ENCODE data around the gene SMIM32.

The SMIM32 gene

GRCh38 chr5:136209346-136209910, 16.5 kb upstream of the SMIM32 start:
- no peak overlapping the region for H3K4me3 ChIP-seq (ENCODE audit: low read length)
- DNase-seq (ENCODE audit: low read depth, low spot score) = no peak

- no peak for DNase-seq (ENCODE audit: low read depth, low spot score)
- H3K4me3 ChIP-seq (ENCODE audit: low read length) = no peak overlapping the region
These were observed 16.0 kb upstream of the SMIM32 start for GRCh38 chr5:136208916-136209315.

DNA sequence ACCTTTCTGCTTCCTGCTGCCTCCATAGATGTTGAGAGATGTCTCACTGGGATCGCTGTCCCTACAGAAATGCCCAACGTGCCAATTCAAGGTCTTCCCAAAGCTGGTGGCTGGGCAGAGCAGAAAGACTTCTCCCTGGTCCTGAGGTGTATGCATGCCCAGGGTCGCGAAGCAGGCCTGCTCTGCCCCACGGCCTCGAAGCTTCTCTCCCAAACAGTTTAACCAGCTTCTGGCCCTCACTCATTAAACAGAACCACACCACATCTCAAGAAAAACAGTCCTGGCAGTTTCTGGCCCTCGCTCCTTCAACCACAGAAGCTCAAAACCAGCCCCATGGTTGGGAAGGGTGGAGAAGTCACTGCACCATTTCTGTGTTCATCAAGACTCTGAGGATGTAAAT, 14.7 kb upstream of the SMIM32 start:
- DNase-seq (ENCODE audit: low read depth, low spot score) = no peak
- no peak overlapping the region for H3K4me3 ChIP-seq (ENCODE audit: low read length)

- no peak for DNase-seq (ENCODE audit: low read depth, low spot score)
- H3K4me3 ChIP-seq (ENCODE audit: low read length) = no peak overlapping the region
These were observed 13.4 kb upstream of the SMIM32 start for GRCh38 chr5:136206361-136206760.

- no peak overlapping the region for H3K4me3 ChIP-seq (ENCODE audit: low read length)
- DNase-seq (ENCODE audit: low read depth, low spot score) = no peak
These were observed 13.0 kb upstream of the SMIM32 start for GRCh38 chr5:136205941-136206340.

DNA sequence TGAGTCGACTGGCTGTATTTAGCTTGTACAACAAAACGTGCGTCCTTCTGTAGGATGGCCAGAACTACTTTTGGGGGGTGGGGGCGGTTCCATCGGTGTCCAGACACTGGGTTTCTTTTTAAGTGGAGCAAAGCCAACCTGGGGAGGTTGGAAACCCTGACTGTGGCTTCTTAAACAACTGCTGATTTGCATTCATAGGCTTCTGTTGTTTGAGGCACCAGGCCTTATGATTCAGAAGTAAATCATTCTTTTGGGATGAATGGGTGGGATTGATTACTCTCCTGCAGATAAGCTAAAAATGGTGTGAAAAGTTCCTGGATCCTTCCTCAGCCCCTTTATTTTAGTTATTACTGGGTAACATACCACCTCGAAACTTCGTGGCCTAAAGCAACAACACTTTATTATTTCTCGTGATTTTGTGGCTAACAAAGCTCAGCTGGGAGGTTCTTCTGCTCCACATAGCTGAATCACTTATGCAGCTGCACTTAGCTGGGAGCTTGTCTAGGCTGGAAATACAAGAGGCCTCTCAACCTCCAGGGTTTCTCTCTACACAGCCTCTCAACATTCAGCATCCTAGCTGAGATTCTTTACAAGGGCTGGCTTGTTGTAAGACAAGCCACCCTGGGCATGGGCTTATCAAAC, 12.2 kb upstream of the SMIM32 start:
- no peak overlapping the region for H3K4me3 ChIP-seq (ENCODE audit: low read length)

DNA sequence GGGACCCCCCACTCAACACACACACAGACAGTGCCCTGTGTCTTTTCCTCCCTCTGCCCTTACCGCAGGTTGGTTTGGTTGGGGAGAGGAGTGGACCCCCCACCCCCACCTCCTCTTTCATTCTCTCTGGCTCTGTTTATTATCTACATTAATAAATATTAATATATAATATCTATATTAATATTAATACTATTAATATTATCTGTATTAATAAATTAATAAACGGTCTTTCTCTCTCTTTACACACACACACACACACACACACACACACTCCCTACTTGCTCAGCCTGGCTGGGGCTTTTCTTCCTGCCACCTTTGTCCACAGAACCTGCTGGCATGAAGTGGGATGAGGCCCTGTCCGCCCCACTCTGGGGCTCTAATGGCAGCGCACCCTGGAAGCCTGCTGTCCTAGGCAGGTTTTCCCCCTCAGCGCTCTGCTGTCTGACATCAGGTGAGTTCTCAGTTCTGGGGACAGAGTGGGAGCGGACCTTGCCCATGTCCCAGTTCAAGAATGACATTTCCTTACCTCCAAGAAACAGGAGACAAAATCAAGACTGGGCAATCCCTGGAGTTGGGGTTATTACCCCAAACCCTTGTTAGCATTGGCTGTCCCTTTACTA, 10.5 kb upstream of the SMIM32 start:
- H3K4me3 ChIP-seq (ENCODE audit: low read length) = no peak overlapping the region
- no peak for DNase-seq (ENCODE audit: low read depth, low spot score)

More for the DNA sequence above, 12.2 kb upstream of the SMIM32 start:
- no peak for DNase-seq (ENCODE audit: low read depth, low spot score)

- DNase-seq (ENCODE audit: low read depth, low spot score) = no peak
- H3K4me3 ChIP-seq (ENCODE audit: low read length) = no peak overlapping the region
These were observed 9.7 kb upstream of the SMIM32 start for GRCh38 chr5:136202469-136203205.

DNA sequence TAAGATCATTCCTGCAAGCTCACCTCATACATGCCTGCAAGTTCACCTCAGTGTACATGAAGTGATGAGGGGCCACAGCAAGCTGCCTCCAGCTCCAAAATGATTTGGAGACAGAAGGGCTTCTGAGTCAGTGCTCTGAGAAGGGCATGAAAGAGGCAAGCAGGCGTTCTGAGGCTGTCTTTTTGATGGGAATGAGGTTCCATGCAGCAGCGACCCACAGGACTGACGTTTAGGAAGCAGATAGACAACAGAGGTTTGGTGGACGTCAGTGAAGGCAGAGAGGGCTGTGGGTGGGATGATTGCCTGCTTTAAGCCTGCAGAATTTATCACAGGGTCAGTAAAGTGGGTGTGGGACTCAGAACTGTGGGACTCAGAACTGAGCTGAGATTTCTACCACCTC, 8.9 kb upstream of the SMIM32 start:
- no peak overlapping the region for H3K4me3 ChIP-seq (ENCODE audit: low read length)
- no peak for DNase-seq (ENCODE audit: low read depth, low spot score)

DNA sequence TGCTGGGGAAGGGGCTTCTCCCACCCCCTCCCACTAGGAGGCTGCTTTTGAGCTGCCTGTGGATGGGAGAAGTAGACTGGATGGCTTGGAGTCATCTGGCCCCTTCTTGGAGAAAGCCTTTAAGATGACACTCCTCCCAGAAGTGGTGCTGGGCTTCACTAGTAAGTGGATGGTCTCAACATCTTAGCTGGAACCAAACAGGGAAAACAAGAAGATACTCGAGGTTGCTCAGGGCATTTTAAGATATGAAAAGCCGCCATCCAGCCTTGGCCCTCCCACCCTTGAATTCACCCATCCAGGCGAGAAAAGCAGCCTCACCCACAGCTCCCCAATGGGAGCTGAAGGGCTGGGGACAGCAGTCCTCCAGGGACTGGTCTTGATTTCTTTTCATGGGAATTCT, 7.8 kb upstream of the SMIM32 start:
- DNase-seq (ENCODE audit: low read depth, low spot score) = no peak
- H3K4me3 ChIP-seq (ENCODE audit: low read length) = no peak overlapping the region

DNA sequence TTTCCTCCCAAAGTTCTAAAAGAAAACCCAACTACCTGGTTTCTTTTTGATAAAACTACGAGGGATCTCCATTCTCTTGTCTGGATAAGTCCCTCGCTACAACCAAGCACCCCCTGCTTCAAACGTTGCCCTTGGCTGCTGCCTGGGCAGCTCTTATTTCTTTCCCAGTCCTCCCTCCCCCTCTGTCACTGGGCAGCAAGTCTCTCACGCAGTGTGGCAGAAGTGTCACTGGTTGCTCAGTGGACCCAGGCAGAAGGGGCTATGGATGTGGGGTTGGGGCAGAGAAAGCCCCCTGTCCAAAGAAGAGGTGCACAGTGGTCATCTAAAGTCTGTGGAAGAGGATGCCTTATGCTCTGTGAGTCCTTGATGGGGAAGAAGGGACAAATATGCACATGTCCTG, 7.2 kb upstream of the SMIM32 start:
- no peak overlapping the region for H3K4me3 ChIP-seq (ENCODE audit: low read length)

GRCh38 chr5:136199408-136199807, 6.4 kb upstream of the SMIM32 start:
- no peak for DNase-seq (ENCODE audit: low read depth, low spot score)

More for the DNA sequence above, 7.2 kb upstream of the SMIM32 start:
- no peak for DNase-seq (ENCODE audit: low read depth, low spot score)

DNA sequence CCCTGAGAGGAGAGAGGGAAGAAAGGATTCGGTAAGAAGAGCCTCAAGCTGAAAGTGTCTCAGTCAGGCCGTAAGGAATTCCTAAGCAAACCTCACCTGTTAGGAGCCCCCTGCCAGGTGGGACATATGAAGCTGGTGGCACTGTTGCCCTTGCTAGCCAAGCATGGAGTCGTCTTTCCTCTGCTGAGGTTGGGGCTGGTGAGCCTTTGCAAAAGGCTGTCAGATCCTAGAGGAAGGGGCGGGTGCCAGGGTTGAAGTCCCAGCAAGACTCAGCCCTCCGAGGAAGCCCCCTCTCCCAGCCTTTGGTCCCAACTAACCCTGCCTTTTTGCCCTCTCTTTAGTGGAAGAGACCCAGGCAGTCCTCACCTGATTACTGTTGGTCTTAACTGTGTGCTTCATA, 5.5 kb upstream of the SMIM32 start:
- H3K4me3 ChIP-seq (ENCODE audit: low read length) = no peak overlapping the region
- DNase-seq (ENCODE audit: low read depth, low spot score) = no peak

More at GRCh38 chr5:136199408-136199807, 6.4 kb upstream of the SMIM32 start:
- H3K4me3 ChIP-seq (ENCODE audit: low read length) = no peak overlapping the region

GRCh38 chr5:136197462-136198142, 4.6 kb upstream of the SMIM32 start:
- DNase-seq (ENCODE audit: low read depth, low spot score) = no peak

DNA sequence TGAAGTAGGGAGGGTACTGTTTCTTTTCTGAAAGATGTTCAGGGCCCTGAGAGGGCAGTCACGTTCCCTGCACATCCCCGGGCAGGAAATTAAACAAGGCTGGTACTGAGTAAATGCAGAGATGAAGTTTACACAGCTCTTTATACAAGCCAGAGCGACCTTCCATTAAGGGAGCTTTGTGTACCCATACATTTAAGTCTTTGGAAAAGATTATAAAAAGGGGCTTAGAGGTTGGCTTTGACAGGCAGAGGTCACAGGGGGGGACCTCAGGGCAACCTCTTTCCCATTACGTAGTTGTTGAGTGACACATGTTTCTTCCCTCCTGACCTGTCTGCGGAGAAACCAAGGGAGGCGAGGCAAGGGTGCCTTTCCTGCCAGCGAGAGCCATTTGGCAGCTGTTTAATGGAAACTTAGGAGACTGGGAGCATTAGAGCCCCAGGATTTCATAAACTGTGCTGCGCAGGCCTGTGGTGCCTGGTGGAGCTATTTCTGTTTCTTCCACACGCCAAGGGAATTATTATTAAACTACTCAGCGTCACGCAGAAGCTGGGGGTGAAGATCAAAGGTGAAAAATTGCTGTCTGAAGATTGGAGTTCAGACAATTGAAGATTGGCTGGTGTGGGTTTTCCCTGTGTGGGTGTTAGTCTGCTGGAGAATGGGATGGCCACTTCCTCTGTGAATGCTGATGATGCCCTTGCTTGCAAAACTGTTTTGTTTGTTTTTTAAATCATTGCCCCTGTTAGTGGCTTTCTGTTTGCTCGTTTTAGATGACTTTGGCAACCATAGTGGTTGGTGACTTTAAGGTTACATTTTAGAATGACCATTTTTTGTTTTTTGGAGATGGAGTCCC, 3.2 kb upstream of the SMIM32 start:
- DNase-seq (ENCODE audit: low read depth, low spot score) = no peak
- H3K4me3 ChIP-seq (ENCODE audit: low read length) = no peak overlapping the region

More at GRCh38 chr5:136197462-136198142, 4.6 kb upstream of the SMIM32 start:
- no peak overlapping the region for H3K4me3 ChIP-seq (ENCODE audit: low read length)

DNA sequence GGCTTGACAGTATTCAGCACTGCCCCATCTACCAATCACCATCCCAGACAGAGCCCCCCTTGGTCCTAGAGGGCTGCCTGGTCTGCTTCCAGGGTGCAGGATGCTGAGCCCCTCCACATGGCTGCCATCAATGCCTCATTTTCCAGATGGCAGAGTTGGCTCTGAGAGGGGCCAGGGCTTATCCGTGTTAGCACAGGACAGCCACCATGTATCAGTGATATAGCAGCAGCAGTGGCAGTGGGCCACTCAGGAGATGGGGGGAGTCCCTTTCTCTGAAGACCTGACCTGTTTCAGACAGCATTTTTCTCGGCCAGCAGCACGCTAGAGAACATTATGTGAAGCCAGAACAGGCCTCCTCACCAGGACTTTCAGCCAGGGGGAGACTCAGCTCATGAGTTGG, 1.6 kb upstream of the SMIM32 start:
- H3K4me3 ChIP-seq (ENCODE audit: low read length) = no peak overlapping the region
- no peak for DNase-seq (ENCODE audit: low read depth, low spot score)

DNA sequence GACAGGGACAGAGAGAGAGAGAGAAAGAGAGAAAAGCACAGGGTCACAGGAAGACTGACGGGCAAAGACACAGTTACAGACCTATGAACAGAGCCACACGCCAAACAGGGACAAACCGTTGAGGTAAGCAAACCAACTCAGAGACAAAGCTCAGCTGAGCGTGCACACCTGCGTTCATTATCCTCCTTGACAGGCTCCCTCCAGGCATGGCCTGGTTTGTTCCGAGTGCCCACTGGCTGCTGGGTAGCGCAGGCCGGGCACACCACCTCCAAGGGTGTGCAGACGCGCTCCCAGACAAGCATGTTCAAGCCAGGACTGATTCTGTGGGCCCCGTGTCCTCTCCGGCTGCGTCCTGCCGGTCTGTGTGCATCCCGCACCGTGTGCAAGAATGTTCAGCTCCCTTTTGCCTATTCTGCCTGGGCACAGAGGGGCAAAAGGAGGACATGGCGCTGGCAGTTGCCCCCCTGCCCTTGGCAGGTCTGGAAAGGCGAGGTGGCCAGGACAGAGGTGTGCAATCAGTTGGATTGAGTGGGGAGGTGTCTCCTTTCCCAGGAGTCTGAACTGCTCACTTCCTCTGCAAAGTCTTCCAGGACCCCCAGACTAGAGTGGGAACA, 467 bp upstream of the SMIM32 start:
- DNase-seq (ENCODE audit: low read depth, low spot score) = no peak
- H3K4me3 ChIP-seq (ENCODE audit: low read length) = no peak overlapping the region

- H3K4me3 ChIP-seq (ENCODE audit: low read length) = no peak overlapping the region
- DNase-seq (ENCODE audit: low read depth, low spot score) = no peak
These were observed 892 bp downstream of the SMIM32 start for GRCh38 chr5:136192015-136192525.
